22Rv1 (cell line): ENCODE data around the gene LTBP1.

ENCODE experiments used
- H3K27ac ChIP-seq: fragments of 450-650 bp; 2 replicates; pipeline ENCODE4 v1.5.1; 2017
- CTCF ChIP-seq: fragments of 450-650 bp; IDR thresholded peaks from 2 replicates; pipeline ENCODE4 v1.5.1; 2017; ENCODE audit warnings: mild to moderate bottlenecking
- ZFX ChIP-seq: fragments of 450-650 bp; IDR thresholded peaks from 2 replicates; pipeline ENCODE4 v1.6.1; 2017; ENCODE audit warnings: antibody characterized with exemption, borderline replicate concordance

LTBP1 gene

GRCh38 chr2:33100921-33101320 is 154.2 kb downstream of the LTBP1 start:
- TF ChIP-seq ZFX (no peak), CTCF (no peak)
- no peak overlapping the region for H3K27ac ChIP-seq

GRCh38 chr2:33104052-33104623 is 157.4 kb downstream of the LTBP1 start:
- TF ChIP-seq CTCF (no peak), ZFX (no peak)
- no peak overlapping the region for H3K27ac ChIP-seq

- no peak overlapping the region for H3K27ac ChIP-seq
Measured at GRCh38 chr2:33104726-33105125, 158.0 kb downstream of the LTBP1 start.

GRCh38 chr2:33106115-33106514 is 159.4 kb downstream of the LTBP1 start:
- TF ChIP-seq CTCF (no peak), ZFX (no peak)
- no peak overlapping the region for H3K27ac ChIP-seq

More at GRCh38 chr2:33104726-33105125, 158.0 kb downstream of the LTBP1 start:
- no peak for TF ChIP-seq CTCF
- TF ChIP-seq ZFX: no peak

- TF ChIP-seq CTCF: no peak
- no peak for TF ChIP-seq ZFX
- no peak overlapping the region for H3K27ac ChIP-seq
Measured at GRCh38 chr2:33107690-33108482, 161.1 kb downstream of the LTBP1 start.

GRCh38 chr2:33108483-33109443 is 162.0 kb downstream of the LTBP1 start:
- TF ChIP-seq ZFX: no peak
- no peak for TF ChIP-seq CTCF
- H3K27ac ChIP-seq: no peak overlapping the region
